Measurements from ENCODE around the gene RNF26. TPM values are rescaled to one million over a fixed set of nuclear protein-coding genes. Genes with fewer than 3 reads are reported as not detected.

The RNF26 gene
- total and polyA plus RNA-seq, 2 of the 13 experiments (the other 11 are each of a cell fraction or from before 2014, with no cell fraction given), result 11.9 to 26.3 TPM

- no peak for TF ChIP-seq ZUFSP (CRISPR knock-in tag; IDR thresholded peaks at IDR 0.05; ENCODE audit: borderline replicate concordance)
- TF ChIP-seq IRF1 (CRISPR knock-in tag; IDR thresholded peaks at IDR 0.05; ENCODE audit: low read depth), result no peak
- TF ChIP-seq MAFG (CRISPR knock-in tag; IDR thresholded peaks at IDR 0.05), result no peak
- peak; percentile 70; the same call in 1 of the 2 replicates for TF ChIP-seq MTA1 (CRISPR knock-in tag; IDR thresholded peaks at IDR 0.05; ENCODE audit: borderline replicate concordance)
- TF ChIP-seq ZFP90 (CRISPR knock-in tag; IDR thresholded peaks at IDR 0.05; ENCODE audit: borderline replicate concordance), result peak; percentile 69; the same call in 1 of the 2 replicates
- TF ChIP-seq MYNN (CRISPR knock-in tag; IDR thresholded peaks at IDR 0.05; ENCODE audit: low read depth), result no peak
- TF ChIP-seq NPAS2 (CRISPR knock-in tag; IDR thresholded peaks at IDR 0.05; ENCODE audit: borderline replicate concordance), result no peak
- no peak for TF ChIP-seq ZNF746 (CRISPR knock-in tag; IDR thresholded peaks at IDR 0.05)
- TF ChIP-seq AFF4 (CRISPR knock-in tag; IDR thresholded peaks at IDR 0.05), result no peak
- no peak for TF ChIP-seq ZNF580 (CRISPR knock-in tag; IDR thresholded peaks at IDR 0.05; ENCODE audit: borderline replicate concordance, low read depth)
- TF ChIP-seq ZNF780A (CRISPR knock-in tag; IDR thresholded peaks at IDR 0.05), result no peak
- TF ChIP-seq CHD2 (IDR thresholded peaks at IDR 0.05; ENCODE audit: low read depth, low read length), result no peak
- no peak for TF ChIP-seq REL (CRISPR knock-in tag; conservative IDR thresholded peaks at IDR 0.05)
- TF ChIP-seq ATF6 (CRISPR knock-in tag; conservative IDR thresholded peaks at IDR 0.05), result no peak
- no peak for TF ChIP-seq ZNF773 (CRISPR knock-in tag; IDR thresholded peaks at IDR 0.05; ENCODE audit: borderline replicate concordance)
- TF ChIP-seq ZNF749 (CRISPR knock-in tag; IDR thresholded peaks at IDR 0.05; ENCODE audit: borderline replicate concordance), result no peak
- TF ChIP-seq MYC (CRISPR knock-in tag; IDR thresholded peaks at IDR 0.05; ENCODE audit: borderline replicate concordance), result peak; percentile 55; the same call in 1 of the 2 replicates
- TF ChIP-seq ZNF124 (CRISPR knock-in tag; IDR thresholded peaks at IDR 0.05), result no peak
- TF ChIP-seq KDM3A (CRISPR knock-in tag; IDR thresholded peaks at IDR 0.05; ENCODE audit: low read depth), result peak; percentile 45; the same call in 1 of the 2 replicates
- peak; percentile 8; the same call in 1 of the 2 replicates for TF ChIP-seq NR2F6 (IDR thresholded peaks at IDR 0.05)
- TF ChIP-seq NR2F6 (CRISPR knock-in tag; IDR thresholded peaks at IDR 0.05), result peak; percentile 8; the same call in 1 of the 2 replicates
These were observed 42.0 kb downstream of the RNF26 start (continued) for GRCh38 chr11:119376197-119376847.
